GM10248 (cell line): Measurements from ENCODE around the gene DHX57.

Experiments
- CTCF ChIA-PET: fragments of 300-600 bp; sonication (Branson Sonifier 250); formaldehyde crosslinking; extraction: SDS; loops from one replicate; lab custom pipeline; 2021; ENCODE audit warnings: antibody characterized with exemption; lab: Yijun Ruan, JAX
- POLR2A ChIA-PET: fragments of 350-650 bp; sonication (Branson Sonifier 250); formaldehyde crosslinking; extraction: SDS; loops from one replicate; lab custom pipeline; 2020; ENCODE audit warnings: antibody characterized with exemption; lab: Yijun Ruan, JAX
- DNase-seq: peaks from one replicate; pipeline ENCODE4 v3.0.0; 2012; ENCODE audit errors: extremely low spot score
- CTCF ChIP-seq: IDR thresholded peaks from 2 replicates; pipeline ENCODE4 v1.5.1; 2012; ENCODE audit warnings: mild to moderate bottlenecking, low read depth; ENCODE audit errors: extremely low read depth, missing control alignments, control extremely low read depth

DHX57 gene

GRCh38 chr2:38909872-38910271 lies 34.1 kb upstream of the DHX57 start:
- no peak for TF ChIP-seq CTCF
- POLR2A ChIA-PET, result no interaction called here
- no peak for DNase-seq
- CTCF ChIA-PET, result interaction anchor here (2.1 kb wide), 1 partner anchor 37 kb away, joined by 7 read pairs; no protein-coding TSS in a partner anchor

GRCh38 chr2:38907743-38908562 lies 32.2 kb upstream of the DHX57 start:
- TF ChIP-seq CTCF, result no peak

DNA sequence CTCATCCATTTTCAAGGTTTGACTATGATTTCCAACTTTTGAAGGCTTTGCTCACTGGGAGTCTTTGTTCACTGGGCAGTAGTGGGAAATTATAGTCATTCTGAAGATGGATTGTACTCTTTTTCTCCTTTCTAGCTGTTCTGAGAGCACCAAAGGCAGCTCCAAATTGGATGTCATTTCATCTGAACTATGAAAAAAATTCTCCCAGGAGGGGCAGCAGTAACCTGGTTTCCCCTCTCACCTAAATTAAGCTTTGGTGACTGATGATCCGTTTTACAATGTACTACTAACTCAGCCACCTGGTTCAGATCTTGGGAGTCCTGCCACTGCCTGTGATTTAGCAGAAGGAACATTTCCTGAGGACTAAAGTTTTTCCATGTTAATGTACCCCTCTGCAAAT lies 31.5 kb upstream of the DHX57 start:
- ChIA-PET POLR2A (no interaction called here), CTCF (interaction anchor here (1.0 to 2.6 kb wide), 2 partner anchors 9 to 12 kb away, joined by 3 to 8 read pairs; no protein-coding TSS in a partner anchor)
- no peak for TF ChIP-seq CTCF
- no peak for DNase-seq

More at GRCh38 chr2:38907743-38908562, 32.2 kb upstream of the DHX57 start:
- ChIA-PET CTCF (interaction anchor here (1.0 to 2.6 kb wide), 2 partner anchors 8 to 13 kb away, joined by 3 to 8 read pairs; no protein-coding TSS in a partner anchor), POLR2A (no interaction called here)
- peak; percentile 52 for DNase-seq

DNA sequence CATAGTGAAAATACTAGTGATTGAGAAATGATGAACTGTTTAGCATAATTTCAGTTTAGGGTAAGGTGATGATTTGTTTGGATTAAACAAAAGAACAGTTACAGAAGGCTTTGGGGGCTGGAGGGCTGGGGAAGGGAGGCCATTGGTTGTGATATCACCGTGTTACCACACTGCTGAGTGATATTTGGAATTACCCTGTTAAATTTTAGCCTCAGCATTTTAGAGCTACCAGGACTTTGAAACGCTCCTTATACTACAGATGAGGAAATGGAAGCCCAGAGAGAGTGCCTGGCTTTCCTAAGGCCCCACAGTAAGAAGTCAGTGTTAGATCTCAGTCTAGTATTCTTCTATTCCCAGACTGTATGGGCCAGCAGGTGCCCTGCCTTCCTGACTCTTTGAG lies 29.5 kb upstream of the DHX57 start:
- POLR2A ChIA-PET, result no interaction called here
- CTCF ChIA-PET, result interaction anchor here (1.1 kb wide), 1 partner anchor 10 kb away, joined by 4 read pairs; no protein-coding TSS in a partner anchor
- TF ChIP-seq CTCF, result no peak
- DNase-seq, result no peak

DNA sequence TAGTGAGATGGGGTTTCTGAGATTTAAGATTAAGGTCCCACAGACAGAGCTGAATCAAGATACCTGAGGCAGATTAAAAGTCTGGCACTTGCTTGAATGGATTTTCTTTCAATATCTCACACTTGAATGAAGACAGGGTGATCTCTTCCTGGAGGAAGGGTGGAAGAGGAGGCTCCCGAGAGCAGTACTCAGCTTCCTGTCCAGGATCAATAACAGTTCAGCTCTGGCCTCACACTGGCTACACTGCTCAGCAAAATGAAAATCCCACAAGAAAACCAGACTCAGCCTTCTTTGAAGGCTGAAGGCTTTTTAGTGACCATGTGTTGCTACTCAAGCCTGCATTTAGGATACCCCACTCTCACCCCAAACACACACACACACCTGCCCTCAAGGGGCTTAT lies 25.0 kb upstream of the DHX57 start:
- no peak for TF ChIP-seq CTCF
- POLR2A ChIA-PET, result interaction anchor here (1.3 kb wide), 1 partner anchor 149 kb away, joined by 3 read pairs; the partner anchor contains the start of gene SRSF7
- no peak for DNase-seq
- CTCF ChIA-PET, result interaction anchor here (1.0 to 5.1 kb wide), 4 partner anchors 12 to 47 kb away, joined by 3 to 21 read pairs (median 4); no protein-coding TSS in a partner anchor

GRCh38 chr2:38898256-38898655 lies 22.5 kb upstream of the DHX57 start:
- POLR2A ChIA-PET, result no interaction called here
- no peak for TF ChIP-seq CTCF
- DNase-seq, result no peak
- CTCF ChIA-PET, result interaction anchor here (1.9 to 5.1 kb wide), 2 partner anchors 14 to 43 kb away, joined by 4 to 21 read pairs; no protein-coding TSS in a partner anchor
